ENCODE data around the gene ATG101.

GRCh38 chr12:52027085-52027843, 42.5 kb upstream of the ATG101 start:
- no peak for TF ChIP-seq CTCF (optimal IDR thresholded peaks at IDR 0.05 in 1 of 3, IDR thresholded peaks at IDR 0.05 in 1 of 3, conservative IDR thresholded peaks at IDR 0.05 in 1 of 3; ENCODE audit: extremely low read depth in 1 of 3, insufficient read depth in 2 of 3, low read length in 3 of 3)
- TF ChIP-seq EZH2 (IDR thresholded peaks at IDR 0.05; ENCODE audit: low read length), result no peak
